ENCODE measurements around the gene INPP5F.

Gene INPP5F

GRCh38 chr10:119762035-119762434 is 36.2 kb downstream of the INPP5F start:
- Histone ChIP-seq H3K4me2 (ENCODE audit: low read length) (no peak overlapping the region), H3K9ac (no peak overlapping the region), H2AFZ (no peak overlapping the region), H3K4me1 (no peaks in the 10 kb centered on the region), H3K36me3 (ENCODE audit: control insufficient read depth, insufficient read depth, low read length) (no peaks in the 10 kb centered on the region), H3K4me3 (ENCODE audit: low read depth, low read length) (no peak overlapping the region), H3K27ac (no peak overlapping the region), H3K27me3 (ENCODE audit: control insufficient read depth, insufficient read depth, low read length) (no peaks in the 10 kb centered on the region), H3K9me3 (ENCODE audit: control insufficient read depth, low read length) (no peaks in the 10 kb centered on the region), H3K79me2 (no peaks in the 10 kb centered on the region)
- TF ChIP-seq CTCF (IDR thresholded peaks at IDR 0.05): no peak

- no peaks in the 10 kb centered on the region for H3K79me2 ChIP-seq
- no peaks in the 10 kb centered on the region for H3K4me1 ChIP-seq
- H3K9me3 ChIP-seq (ENCODE audit: control insufficient read depth, low read length): no peaks in the 10 kb centered on the region
- no peak overlapping the region for H3K4me2 ChIP-seq (ENCODE audit: low read length)
- no peaks in the 10 kb centered on the region for H3K36me3 ChIP-seq (ENCODE audit: control insufficient read depth, insufficient read depth, low read length)
- no peak for TF ChIP-seq CTCF (IDR thresholded peaks at IDR 0.05)
- no peak overlapping the region for H3K27ac ChIP-seq
- no peak overlapping the region for H3K4me3 ChIP-seq (ENCODE audit: low read depth, low read length)
- H3K27me3 ChIP-seq (ENCODE audit: control insufficient read depth, insufficient read depth, low read length): no peaks in the 10 kb centered on the region
- no peak overlapping the region for H2AFZ ChIP-seq
- no peak overlapping the region for H3K9ac ChIP-seq
These were observed 37.3 kb downstream of the INPP5F start for GRCh38 chr10:119762805-119763798.

GRCh38 chr10:119768455-119769094 is 42.7 kb downstream of the INPP5F start:
- Histone ChIP-seq H3K9me3 (ENCODE audit: control insufficient read depth, low read length) (no peaks in the 10 kb centered on the region), H3K79me2 (peaks cover 4% of the 10 kb centered on the region), H3K4me2 (ENCODE audit: low read length) (no peak overlapping the region), H3K4me3 (ENCODE audit: low read depth, low read length) (no peak overlapping the region), H3K27me3 (ENCODE audit: control insufficient read depth, insufficient read depth, low read length) (no peaks in the 10 kb centered on the region), H2AFZ (no peak overlapping the region), H3K9ac (no peak overlapping the region), H3K4me1 (no peaks in the 10 kb centered on the region), H3K27ac (no peak overlapping the region), H3K36me3 (ENCODE audit: control insufficient read depth, insufficient read depth, low read length) (no peaks in the 10 kb centered on the region)
- no peak for TF ChIP-seq CTCF (IDR thresholded peaks at IDR 0.05)

GRCh38 chr10:119769886-119770285 is 44.0 kb downstream of the INPP5F start:
- TF ChIP-seq CTCF (IDR thresholded peaks at IDR 0.05): no peak
- no peaks in the 10 kb centered on the region for H3K4me1 ChIP-seq
- H3K4me3 ChIP-seq (ENCODE audit: low read depth, low read length): no peak overlapping the region
- H3K9me3 ChIP-seq (ENCODE audit: control insufficient read depth, low read length): no peaks in the 10 kb centered on the region
- H3K4me2 ChIP-seq (ENCODE audit: low read length): no peak overlapping the region
- no peak overlapping the region for H3K27ac ChIP-seq
- no peak overlapping the region for H2AFZ ChIP-seq
- H3K79me2 ChIP-seq: peaks cover 5% of the 10 kb centered on the region
- no peaks in the 10 kb centered on the region for H3K36me3 ChIP-seq (ENCODE audit: control insufficient read depth, insufficient read depth, low read length)
- no peaks in the 10 kb centered on the region for H3K27me3 ChIP-seq (ENCODE audit: control insufficient read depth, insufficient read depth, low read length)
- no peak overlapping the region for H3K9ac ChIP-seq
